GM18907 (cell line): ENCODE results near the gene LRIG1.

Source experiments
- ATAC-seq: cut with Tn5 transposase; IDR thresholded peaks from one replicate; pipeline ENCODE4 v1.9.1; 2021; ENCODE audit warnings: mild to moderate bottlenecking, moderate library complexity; ENCODE audit not compliant: unreplicated experiment

LRIG1 gene

GRCh38 chr3:66450390-66451022, 50.3 kb downstream of the LRIG1 start:
- no peak for ATAC-seq

GRCh38 chr3:66449411-66449974, 51.3 kb downstream of the LRIG1 start:
- ATAC-seq = no peak

- ATAC-seq = no peak
These were observed 56.6 kb downstream of the LRIG1 start for GRCh38 chr3:66444146-66444644.

- no peak for ATAC-seq
These were observed 57.6 kb downstream of the LRIG1 start for GRCh38 chr3:66443118-66443803.

GRCh38 chr3:66442254-66443117, 58.3 kb downstream of the LRIG1 start:
- ATAC-seq = no peak

GRCh38 chr3:66441692-66442091, 59.1 kb downstream of the LRIG1 start:
- no peak for ATAC-seq

- no peak for ATAC-seq
These were observed 59.7 kb downstream of the LRIG1 start for GRCh38 chr3:66441129-66441528.

GRCh38 chr3:66439666-66440344, 61.0 kb downstream of the LRIG1 start:
- ATAC-seq = no peak

- ATAC-seq = no peak
These were observed 62.8 kb downstream of the LRIG1 start for GRCh38 chr3:66438046-66438445.

GRCh38 chr3:66437341-66437929, 63.4 kb downstream of the LRIG1 start:
- ATAC-seq = no peak

GRCh38 chr3:66435989-66436388, 64.8 kb downstream of the LRIG1 start:
- no peak for ATAC-seq

- no peak for ATAC-seq
These were observed 66.1 kb downstream of the LRIG1 start for GRCh38 chr3:66434726-66435125.

GRCh38 chr3:66433522-66433782, 67.4 kb downstream of the LRIG1 start:
- no peak for ATAC-seq

GRCh38 chr3:66432767-66433521, 67.9 kb downstream of the LRIG1 start:
- ATAC-seq = no peak

- no peak for ATAC-seq
These were observed 68.6 kb downstream of the LRIG1 start for GRCh38 chr3:66432041-66432766.

GRCh38 chr3:66431494-66431893, 69.3 kb downstream of the LRIG1 start:
- no peak for ATAC-seq

GRCh38 chr3:66430876-66431275, 69.9 kb downstream of the LRIG1 start:
- no peak for ATAC-seq

- ATAC-seq = no peak
These were observed 72.1 kb downstream of the LRIG1 start for GRCh38 chr3:66428733-66429132.

- no peak for ATAC-seq
These were observed 72.8 kb downstream of the LRIG1 start for GRCh38 chr3:66427951-66428474.
